ENCODE data around the gene KLF17.
"Not testable (repeated sequence)": the region's sequence is repeated elsewhere in the genome, so short reads cannot be mapped to it uniquely, and the experiment has no call there.

KLF17 gene

DNA sequence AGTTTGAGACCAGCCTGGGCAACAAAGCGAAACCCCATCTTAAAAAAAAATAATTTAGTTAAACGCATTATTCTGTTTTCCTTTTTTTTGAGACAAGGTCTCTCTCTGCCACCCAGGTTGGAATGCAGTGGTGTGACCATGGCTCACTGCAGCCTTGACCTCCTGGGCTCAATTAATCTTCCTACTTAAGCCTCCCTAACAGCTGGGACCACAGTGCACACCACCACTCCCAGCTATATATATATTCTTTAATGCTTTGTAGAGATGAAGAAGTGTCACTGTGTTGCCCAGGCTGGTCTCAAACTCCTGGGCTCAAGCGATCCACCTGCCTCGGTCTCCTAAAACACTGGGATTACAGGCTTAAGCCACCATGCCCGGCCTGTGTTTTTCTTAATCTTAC lies 7.7 kb upstream of the KLF17 start:
- FAIRE-seq, result no peak

DNA sequence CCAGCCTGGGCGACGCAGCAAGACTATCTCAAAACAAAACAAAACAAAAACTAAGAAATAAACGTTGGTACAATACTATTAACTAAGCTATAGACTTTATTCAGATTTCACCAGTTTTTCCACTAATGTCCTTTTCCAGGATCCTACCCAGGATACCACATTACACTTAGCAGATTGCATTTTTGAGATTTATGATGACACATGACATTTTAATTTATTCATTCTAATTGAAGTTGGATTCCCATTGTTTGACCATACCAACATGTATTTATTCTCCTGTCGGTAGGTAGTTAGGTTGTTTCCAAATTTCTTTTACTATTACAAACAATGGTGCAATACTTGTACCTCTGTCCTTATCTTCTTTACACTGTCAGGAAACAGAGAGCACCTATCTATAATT lies 6.8 kb upstream of the KLF17 start:
- FAIRE-seq, result no peak

DNA sequence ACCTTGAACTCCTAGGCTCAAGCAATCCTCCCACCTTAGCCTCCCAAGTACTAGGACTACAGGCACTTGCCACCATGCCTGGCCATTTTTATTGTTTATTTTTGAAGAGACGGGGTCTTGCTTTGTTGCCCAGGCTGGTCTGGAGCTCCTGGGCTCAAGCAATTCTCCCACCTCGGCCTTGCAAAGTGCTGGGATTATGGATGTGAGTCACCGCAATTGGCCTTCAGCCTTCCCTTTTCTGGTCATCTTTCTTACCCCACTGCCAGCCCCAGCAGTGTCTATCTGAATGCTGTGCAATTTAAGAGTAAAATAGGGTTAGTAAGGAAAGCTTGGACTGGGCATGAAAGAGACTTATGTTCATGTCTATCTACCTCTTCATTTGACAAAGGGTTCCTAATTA lies 6.1 kb upstream of the KLF17 start:
- FAIRE-seq, result no peak

DNA sequence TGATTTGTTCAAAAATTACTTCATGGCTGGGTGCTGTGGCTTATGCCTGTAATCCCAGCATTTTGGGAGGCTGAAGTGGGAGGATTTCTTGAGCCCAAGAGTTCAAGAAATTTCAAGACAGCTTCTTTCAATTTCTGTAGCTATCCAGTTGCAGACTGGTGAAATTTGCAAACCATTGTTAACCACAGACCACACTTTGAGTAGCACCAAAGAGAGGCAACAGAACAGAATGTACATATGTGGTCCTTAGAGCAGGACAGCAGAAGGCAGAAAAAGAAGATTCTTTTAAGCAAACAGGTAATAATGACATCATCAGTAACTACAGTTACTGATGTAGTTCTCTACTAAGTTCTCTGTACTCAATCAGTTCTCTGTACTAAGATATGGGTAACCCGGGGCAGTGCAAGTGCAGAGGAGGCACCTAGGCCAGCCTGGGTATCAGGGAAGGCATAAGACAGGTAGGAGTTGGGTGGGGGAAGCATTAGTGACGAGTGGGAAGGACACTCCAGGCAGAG lies 5.5 kb upstream of the KLF17 start:
- FAIRE-seq, result no peak

DNA sequence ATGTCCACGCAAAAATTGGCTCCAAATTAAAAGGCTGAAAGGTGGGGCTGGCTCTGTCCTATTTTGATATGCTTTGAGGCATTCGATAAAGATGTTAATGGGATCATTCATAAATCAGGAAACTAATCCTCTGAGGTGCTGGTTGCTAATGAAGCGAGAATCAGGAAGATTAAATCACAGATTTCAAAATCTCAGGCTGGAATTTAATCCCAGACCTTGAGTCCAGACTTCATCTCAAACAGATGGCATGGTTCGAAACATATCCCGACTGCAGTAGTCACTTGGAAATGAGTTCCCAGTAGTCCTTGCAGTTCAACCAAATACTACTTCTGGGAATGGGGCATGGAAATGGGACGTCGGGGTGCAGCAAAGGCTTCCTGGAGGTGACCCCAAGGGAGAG lies 4.5 kb upstream of the KLF17 start:
- FAIRE-seq, result no peak

DNA sequence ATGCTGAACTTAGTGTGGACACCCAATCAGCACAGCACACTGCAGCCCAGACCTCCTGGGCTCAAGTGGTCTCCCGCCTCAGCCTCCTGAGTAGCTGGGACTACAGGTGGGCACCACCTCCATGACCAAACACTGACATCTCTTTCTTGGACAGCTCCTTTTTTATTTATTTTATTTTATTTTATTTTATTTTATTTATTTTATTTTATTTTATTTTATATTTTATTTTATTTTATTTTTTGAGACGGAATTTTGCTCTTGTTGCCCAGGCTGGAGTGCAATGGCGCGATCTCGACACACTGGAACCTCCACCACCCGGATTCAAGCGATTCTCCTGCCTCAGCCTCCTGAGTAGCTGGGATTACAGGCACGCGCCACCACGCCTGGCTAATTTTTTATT lies 1.3 kb upstream of the KLF17 start:
- not testable (repeated sequence) for FAIRE-seq

DNA sequence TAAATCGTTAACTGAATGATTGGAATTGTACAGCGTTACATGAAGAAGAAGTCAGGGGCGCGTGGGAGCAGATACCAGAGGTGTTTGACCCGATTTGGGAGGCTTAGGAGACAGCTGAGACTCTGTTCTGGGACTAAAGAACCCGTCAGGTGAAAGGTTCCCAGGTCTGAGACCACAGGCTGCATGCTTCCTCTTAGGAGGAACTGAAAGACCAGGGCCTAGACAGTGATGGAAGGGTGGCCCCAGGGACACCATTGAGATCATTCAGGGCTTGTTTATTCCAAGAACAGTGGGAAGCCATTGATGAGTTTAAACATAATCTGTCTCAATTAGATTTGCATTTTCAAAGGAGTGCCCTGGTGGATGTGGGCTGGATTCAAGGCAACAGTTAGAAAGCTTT lies 904 bp downstream of the KLF17 start:
- no peak for FAIRE-seq

DNA sequence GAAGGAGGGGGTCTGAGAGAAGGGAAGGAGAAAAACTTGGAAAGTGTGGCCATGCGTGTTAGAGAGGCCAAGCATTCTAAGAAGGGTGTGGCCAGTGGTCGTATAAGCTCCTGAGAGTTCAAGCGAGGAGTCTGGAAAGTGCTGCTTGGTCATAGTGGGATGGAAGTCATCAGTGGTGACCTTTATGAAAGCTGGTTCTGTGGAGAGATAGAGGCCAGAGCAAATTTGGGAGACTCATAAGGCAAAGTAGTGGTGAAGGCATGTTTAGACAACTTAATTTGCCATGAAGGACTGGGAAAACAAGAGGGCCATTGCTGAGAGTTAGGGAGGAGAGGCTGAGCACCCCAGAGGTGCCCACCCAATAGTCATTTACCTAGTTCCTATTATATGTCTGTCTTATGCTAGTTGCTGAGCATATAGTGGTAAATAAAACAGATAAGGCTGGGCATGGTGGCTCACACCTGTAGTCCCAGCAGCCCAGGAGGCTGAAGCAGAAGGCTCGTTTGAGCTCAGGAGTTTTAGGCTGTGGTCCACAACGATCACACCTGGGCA lies 1.9 kb downstream of the KLF17 start:
- no peak for FAIRE-seq

DNA sequence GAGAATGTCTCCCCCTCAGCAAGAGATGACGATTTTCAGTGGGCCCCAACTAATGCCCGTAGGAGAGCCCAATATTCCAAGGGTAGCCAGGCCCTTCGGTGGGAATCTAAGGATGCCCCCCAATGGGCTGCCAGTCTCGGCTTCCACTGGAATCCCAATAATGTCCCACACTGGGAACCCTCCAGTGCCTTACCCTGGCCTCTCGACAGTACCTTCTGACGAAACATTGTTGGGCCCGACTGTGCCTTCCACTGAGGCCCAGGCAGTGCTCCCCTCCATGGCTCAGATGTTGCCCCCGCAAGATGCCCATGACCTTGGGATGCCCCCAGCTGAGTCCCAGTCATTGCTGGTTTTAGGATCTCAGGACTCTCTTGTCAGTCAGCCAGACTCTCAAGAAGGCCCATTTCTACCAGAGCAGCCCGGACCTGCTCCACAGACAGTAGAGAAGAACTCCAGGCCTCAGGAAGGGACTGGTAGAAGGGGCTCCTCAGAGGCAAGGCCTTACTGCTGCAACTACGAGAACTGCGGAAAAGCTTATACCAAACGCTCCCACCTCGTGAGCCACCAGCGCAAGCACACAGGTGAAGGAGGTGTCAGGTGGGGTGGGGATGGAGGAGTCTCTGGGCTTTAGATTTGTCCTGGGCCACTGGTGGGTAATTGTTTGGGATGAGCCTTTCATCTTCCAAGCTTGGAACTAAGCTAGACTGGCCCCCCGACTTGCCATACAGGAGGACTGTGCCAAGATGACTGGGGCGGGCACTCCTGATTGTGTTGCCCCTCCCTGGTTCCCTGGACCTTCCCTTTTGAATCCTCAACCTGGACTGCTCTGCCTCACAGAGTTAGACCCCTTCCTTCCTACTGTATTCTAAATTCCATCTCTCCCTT lies 11.2 kb downstream of the KLF17 start:
- FAIRE-seq, result no peak

DNA sequence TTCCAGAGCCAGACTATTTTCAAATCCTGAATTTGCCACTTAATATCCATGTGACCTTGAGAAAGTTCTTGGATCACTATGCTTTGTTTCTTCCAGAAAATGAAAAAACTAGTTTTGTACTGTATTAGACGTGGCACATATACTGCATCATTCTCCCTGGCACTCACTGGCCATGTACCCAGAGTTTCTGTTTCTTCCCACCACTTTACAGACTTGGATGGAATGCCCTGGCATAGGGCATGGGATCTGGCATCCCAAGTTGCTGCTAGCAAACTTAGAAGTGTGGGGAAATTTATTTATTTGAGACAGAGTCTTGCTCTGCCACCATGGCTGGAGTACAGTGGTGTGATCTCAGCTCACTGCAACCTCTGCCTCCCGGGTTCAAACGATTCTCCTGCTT lies 12.8 kb downstream of the KLF17 start:
- FAIRE-seq, result no peak

DNA sequence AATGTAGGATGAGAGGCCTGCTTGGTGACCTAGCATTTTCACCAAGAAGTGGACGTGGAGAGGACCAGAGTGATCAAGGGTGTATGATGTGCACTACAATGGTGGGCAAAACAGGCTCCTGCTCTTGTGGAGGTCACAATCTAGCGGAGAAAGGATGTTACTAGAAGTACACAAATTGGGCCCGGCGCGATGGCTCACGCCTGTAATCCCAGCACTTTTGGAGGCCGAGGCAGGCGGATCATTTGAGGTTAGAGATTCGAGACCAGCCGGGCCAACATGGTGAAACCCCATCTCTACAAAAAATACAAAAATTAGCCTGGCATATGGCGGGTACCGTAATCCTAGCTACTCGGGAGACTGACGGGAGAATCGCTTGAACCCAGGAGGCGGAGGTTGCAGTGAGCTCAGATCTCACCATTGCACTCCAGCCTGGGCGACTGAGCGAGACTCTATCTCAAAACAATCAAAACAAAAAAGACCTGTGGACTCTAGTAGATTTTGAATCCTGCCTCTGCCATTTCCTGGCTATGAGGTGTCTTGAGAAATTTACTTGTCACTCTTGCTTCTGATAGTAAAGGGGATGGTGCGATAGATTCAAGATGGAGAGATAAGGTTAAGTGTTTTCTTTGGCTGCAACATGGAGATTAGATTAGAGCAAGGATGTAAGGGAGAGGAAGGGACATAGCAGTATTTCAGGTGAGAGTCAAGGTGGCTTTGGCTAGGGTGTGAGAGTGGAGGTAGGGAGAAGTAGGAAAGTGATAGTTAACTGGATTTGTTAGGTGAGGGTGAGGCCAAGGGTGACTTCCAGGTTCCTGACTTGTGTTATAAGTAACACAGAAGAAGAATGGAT lies 15.7 kb downstream of the KLF17 start:
- FAIRE-seq, result no peak

DNA sequence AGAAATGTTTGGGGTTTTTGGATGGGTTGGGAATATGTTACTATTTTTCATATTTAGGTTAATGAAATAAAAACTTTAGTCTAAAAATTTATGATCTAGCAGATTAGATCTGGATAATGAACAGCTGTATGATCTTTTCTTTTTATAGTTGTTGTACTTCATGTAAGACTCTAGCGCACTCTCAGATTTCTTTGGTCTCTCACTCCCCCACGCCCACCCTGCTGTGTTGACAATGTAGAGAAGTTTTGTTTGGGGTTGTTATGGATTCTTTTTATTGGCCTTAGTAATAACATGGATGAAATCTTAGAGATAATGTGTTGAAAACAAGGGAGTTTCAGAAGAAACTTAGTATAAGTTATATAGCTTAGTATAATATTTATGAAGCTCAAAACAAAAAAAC lies 17.3 kb downstream of the KLF17 start:
- no peak for FAIRE-seq

DNA sequence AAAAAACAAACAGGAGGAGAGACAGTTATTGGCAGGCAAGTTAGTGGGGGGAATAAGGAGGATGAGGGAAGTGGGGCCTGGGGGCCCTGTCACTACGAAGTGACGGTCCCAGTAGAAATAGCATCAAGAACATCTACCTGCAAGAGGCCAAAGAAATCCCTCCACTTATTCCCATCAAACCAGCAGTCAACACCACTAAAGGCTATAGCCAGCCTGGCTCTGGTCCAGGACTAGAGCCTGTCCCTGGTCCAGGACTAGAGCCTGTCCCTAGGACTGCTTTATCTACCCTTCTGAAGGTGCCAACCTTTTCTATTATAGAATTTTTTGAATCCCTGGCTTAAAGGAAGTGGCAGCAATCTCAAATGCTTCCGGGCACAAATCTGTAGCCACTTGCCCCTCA lies 19.6 kb downstream of the KLF17 start:
- no peak for FAIRE-seq

DNA sequence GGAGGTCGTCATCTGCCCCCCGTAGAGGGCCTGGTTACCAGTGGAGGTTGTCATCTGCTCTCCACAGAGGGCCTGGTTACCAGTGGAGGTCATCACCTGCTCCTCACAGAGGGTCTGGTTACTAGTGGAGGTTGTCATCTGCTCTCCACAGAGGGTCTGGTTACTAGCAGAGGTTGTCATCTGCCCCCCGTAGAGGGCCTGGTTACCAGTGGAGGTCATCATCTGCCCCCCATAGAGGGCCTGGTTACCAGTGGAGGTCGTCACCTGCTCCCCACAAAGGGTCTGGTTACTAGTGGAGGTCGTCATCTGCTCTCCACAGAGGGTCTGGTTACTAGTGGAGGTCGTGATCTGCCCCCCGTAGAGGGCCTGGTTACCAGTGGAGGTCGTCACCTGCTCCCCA lies 20.9 kb downstream of the KLF17 start:
- not testable (repeated sequence) for FAIRE-seq

DNA sequence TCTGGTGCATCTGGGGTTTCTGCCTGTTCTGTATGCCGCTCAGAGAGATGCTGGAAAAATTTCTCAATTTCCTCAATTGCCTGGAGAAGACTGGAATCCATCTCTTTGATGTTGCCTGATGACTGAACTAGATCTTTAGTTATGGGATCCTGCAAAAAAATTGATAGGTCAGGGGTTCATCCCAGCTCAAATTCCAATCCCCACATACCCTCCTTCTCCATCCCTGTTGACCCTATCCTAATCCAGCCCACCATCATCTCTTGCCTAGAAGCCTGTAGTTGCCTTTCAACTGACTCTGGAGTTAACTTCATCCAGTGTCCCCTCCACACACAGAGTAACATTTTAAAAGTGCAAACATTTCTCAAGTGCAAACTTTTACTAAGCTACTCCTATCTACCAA lies 22.9 kb downstream of the KLF17 start, which contains the start of gene KLF18:
Gene KLF18, minus strand, starts transcription at position 101 of the 400 bp plus-strand sequence. Its CDS starts 0 bp downstream, at position 101.
- no peak for FAIRE-seq

DNA sequence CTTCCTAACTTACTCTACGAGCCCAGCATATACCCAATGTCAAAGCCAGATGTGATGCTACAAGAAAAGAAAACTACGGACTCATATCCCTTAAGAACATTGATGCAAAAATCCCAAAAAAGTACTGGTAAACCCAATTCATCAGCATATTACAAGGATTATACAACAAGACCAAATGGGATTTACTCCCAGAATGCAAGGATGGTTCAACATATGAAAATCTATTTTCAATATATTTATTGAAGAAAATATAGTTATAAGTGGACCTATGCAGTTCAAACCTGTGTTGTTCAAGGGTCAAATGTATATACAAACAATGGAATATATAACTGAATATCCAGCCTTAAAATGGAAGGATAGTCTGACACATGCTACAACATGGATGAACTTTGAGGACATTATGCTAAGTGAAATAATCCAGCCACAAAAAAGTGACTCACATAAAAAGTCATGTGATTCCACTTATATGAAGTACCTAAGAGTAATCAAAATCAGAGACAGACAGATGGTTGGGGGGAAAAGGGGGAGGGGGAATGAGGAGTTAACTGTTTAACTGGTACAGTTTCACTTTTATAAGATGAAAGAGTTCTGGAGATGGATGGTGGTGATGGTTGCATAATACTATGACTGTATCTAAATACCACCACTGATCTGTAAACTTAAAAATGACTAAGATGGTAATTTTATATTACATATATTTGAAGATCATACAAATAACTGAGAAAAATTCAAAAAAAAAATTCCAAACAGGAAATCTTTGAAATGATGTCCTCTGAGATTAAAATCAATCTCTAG lies 26.5 kb downstream of the KLF17 start:
- FAIRE-seq, result no peak

DNA sequence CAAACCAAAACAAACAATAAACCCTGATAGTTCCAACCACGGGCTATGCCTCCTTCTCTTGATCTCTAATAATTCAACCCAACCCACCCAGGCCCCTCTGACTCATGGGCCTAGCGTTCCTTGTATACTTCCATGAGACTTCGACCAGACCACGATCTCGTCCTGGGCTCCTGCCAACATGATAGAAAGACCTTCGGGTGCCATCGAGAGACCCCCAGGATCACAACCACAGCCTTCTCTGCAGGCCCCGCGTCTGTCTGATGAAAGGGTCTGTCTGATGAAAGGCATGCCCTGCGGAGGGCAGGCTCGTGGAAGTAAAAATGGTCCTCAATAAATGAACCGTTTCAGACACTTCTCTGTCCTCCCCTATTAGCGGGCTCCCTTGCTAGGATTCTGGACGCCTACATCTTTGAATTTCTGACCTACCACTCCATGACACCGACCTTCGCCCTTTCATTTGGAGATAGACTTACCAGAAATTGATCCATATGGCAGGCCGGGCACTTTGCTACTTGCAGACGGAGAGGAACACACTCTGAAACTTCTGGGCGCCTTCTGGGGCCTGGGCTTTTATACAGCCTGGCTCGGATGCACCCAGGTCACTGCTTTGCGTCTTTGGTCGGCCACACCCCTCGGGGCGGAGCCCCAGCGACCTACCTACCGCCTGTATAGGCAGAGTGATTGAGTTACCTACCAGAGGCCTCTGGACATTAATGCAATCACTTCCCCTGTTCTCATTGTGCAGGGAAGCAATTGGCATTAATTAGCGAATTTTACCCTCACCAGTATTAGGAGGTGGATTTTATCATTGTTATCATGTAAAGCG lies 28.1 kb downstream of the KLF17 start:
- no peak for FAIRE-seq

DNA sequence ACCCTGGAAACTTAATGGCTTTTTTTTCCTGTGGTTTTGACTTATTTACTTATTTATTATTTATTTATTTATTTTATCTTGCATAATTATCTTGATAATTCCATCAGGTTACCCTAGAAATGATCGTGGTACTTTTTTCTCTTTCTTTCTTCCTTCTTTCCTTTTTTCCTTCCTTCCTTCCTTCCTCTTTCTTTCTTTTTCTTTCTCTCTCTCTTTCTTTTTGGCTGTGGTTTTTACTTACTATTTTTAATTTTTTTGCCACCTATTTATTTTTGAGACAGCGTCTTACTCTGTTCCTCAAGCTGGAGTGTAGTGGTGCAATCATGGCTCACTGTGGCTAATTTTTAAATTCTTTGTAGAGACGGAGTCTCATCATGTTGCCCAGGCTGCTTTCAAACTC lies 29.0 kb downstream of the KLF17 start:
- no peak for FAIRE-seq

DNA sequence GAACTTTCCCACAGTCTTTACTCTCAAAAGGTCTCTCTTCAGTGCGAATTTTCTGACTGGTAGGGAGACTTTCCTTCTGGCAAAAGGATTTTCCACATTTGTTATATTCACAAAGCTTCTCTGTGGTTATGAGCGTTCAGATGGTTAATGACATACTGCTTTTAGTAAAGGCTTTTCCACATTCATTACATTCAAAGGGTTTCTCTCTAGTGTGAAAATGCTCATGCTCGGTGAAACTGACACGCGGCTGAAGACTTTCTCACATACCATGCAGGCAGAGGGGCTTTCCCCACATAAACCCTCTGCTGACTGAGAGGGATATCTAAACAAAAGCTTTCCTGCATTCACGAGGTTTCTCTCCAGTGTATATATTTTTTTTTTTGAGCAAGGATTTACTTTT lies 32.7 kb downstream of the KLF17 start:
- no peak for FAIRE-seq

DNA sequence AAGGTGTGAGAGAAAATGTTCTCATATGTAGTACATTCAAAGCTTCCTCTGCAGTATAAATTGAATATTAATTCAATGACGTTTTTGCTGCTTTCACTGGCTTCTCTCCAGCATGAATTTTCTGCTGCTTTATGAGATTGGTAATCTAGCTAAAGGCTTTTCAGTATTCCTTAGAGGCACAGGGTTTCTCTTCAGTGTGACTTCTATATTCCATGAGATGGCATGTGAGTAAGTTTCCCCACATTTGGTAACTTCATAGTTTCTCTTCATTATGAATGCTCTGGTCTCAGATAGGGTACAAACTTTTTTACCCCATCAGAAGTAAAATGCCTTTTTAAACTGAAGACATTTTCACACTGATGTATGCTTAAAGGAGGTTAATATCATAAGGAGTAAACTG lies 33.2 kb downstream of the KLF17 start:
- FAIRE-seq, result no peak

DNA sequence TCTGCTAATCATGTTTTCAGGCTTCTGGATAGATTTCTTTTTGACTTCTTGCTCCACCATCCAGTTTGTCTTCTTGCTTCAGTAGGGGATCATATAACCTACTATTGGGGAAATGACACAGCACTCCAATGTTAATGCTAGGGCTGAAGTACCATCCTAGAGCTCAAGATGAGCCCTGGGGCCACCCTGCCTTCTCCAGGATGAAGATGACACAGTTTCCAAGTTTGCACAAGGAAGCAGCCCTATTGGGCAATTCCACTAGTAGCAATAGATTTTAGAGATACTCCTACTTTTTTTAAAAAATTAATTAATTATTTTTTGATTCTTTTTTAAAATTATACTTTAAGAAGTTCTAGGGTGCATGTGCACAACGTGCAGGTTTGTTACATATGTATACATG lies 34.1 kb downstream of the KLF17 start:
- FAIRE-seq, result no peak

DNA sequence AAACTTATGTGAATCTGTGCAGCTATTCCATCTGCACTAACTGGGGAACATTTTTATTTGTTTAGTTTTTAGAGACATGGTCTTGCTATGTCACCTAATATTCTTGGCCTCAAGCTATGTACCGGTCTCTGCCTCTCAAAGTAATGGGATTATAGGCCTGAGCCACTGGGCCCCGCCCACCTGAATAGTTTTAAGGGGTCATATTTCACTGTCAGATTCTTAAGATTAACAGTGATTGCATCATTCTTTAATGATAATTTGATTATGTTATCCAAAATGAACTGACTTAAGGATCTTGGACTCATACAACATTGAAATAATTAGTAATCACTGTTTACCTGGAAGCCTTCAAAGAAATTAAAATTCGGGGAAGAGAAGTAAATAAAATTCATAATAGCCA lies 35.4 kb downstream of the KLF17 start:
- no peak for FAIRE-seq
